Transverse colon (tissue), 3 donors: ENCODE measurements around the gene SLC2A13.

Experiments
- CTCF ChIP-seq, 5 experiments: fragments of 200-600 bp in 3 of 5; fragments of 450-650 bp in 2 of 5; sonication (generic) in 3 of 5; IDR thresholded peaks; 1 replicate in 2 of 5; 2 replicates in 3 of 5; pipeline ENCODE4 v1.5.1; 2016 to 2017; ENCODE audit warnings: antibody characterized with exemption in 5 of 5, inconsistent platforms in 3 of 5, mild to moderate bottlenecking in 2 of 5, moderate library complexity in 1 of 5
- POLR2A ChIP-seq: fragments of 450-650 bp; IDR thresholded peaks from one replicate; pipeline ENCODE4 v1.6.1; 2016; ENCODE audit warnings: antibody characterized with exemption, mild to moderate bottlenecking, moderate library complexity

GRCh38 chr12:39872425-39872824, 233.5 kb downstream of the SLC2A13 start:
- TF ChIP-seq CTCF (IDR thresholded peaks at IDR 0.05), result no peak
- TF ChIP-seq POLR2A, result no peak
